Adrenal gland (tissue), 5 donors: ENCODE results near the gene TMBIM4.

Experiments
- CTCF ChIP-seq, 6 experiments: fragments of 450-650 bp in 4 of 6; fragments of 200-600 bp in 2 of 6; sonication (generic) in 1 of 6; IDR thresholded peaks; 1 replicate in 5 of 6; 2 replicates in 1 of 6; pipeline versions ENCODE4 v1.5.1 to v1.8.0; 2016 to 2021; ENCODE audit warnings: antibody characterized with exemption in 6 of 6, mild to moderate bottlenecking in 2 of 6, moderate library complexity in 1 of 6
- POLR2A ChIP-seq, 2 donors: fragments of 450-650 bp; IDR thresholded peaks; one replicate each; pipeline ENCODE4 v1.6.1; 2017; ENCODE audit warnings: antibody characterized with exemption in 2 of 2, mild to moderate bottlenecking in 2 of 2, moderate library complexity in 1 of 2
- donor health status: DM: no; HTN: no; CAD: no.

GRCh38 chr12:66217342-66217917 is 47.6 kb upstream of the TMBIM4 start:
- no peak for TF ChIP-seq POLR2A (IDR thresholded peaks at IDR 0.05)
- no peak for TF ChIP-seq CTCF (IDR thresholded peaks at IDR 0.05)
